Calu3 (cell line): Measurements from ENCODE around the gene CPM. TPM values are rescaled to one million over a fixed set of nuclear protein-coding genes. Genes with fewer than 3 reads are reported as not detected.

ENCODE experiments used
- total RNA-seq: library from RNA; stranded (reverse); gene quantifications from 2 replicates; pipeline ENCODE4 v1.2.3, GENCODE V29; 2022

The CPM gene
- total RNA-seq, 1 experiment from 2014 or later = 11.9 TPM

Other genes with a start within 250 kb of the CPM start
- gene NUP107, start 246.2 kb downstream of the CPM start, total RNA-seq = 110 and 112 TPM in 2 replicates
- gene SLC35E3, start 187.0 kb downstream of the CPM start, total RNA-seq = 7.9 and 10.8 TPM in 2 replicates
- gene MDM2, start 125.0 kb downstream of the CPM start, total RNA-seq = 97.1 and 101 TPM in 2 replicates